Stimulated activated CD4-positive, alpha-beta T cell treated with anti-CD3 and anti-CD28 coated beads, Interleukin-2, amount 100 ng/mL, for 4 hours (primary cell): ENCODE data around the gene CEACAM7.
A peak's percentile ranks its signal among the peaks of the same experiment; 100 is the strongest.
"Not testable (repeated sequence)": the region's sequence is repeated elsewhere in the genome, so short reads cannot be mapped to it uniquely, and the experiment has no call there.

Experiments used
- DNase-seq: peaks from one replicate; pipeline ENCODE4 v3.0.0-alpha.2; 2020; ENCODE audit warnings: low read depth

The CEACAM7 gene

GRCh38 chr19:41688098-41688497 lies at the start of gene CEACAM7:
Gene CEACAM7 (minus strand): TSS chr19:41688270. CDS start chr19:41688165, 105 bp downstream.
- DNase-seq, result no peak

GRCh38 chr19:41735071-41735600 lies 47.1 kb upstream of the CEACAM7 start:
- DNase-seq, result no peak

- DNase-seq, result no peak
Measured at GRCh38 chr19:41734585-41734984, 46.5 kb upstream of the CEACAM7 start.

GRCh38 chr19:41734156-41734555 lies 46.1 kb upstream of the CEACAM7 start:
- no peak for DNase-seq

- no peak for DNase-seq
Measured at GRCh38 chr19:41726493-41726892, 38.4 kb upstream of the CEACAM7 start.

- DNase-seq, result no peak
Measured at GRCh38 chr19:41720103-41720502, 32.0 kb upstream of the CEACAM7 start.

- DNase-seq, result no peak
Measured at GRCh38 chr19:41718761-41719160, 30.7 kb upstream of the CEACAM7 start.

GRCh38 chr19:41714598-41714997 lies 26.5 kb upstream of the CEACAM7 start:
- DNase-seq, result no peak

- no peak for DNase-seq
Measured at GRCh38 chr19:41711376-41712261, 23.5 kb upstream of the CEACAM7 start.

- DNase-seq, result no peak
Measured at GRCh38 chr19:41709951-41710645, 22.0 kb upstream of the CEACAM7 start.

GRCh38 chr19:41709516-41709915 lies 21.4 kb upstream of the CEACAM7 start:
- not testable (repeated sequence) for DNase-seq

GRCh38 chr19:41708481-41708880 lies 20.4 kb upstream of the CEACAM7 start, which contains the start of gene CEACAM5:
Gene CEACAM5 (plus strand): TSS chr19:41708626. CDS start chr19:41708732, 106 bp downstream.
- no peak for DNase-seq

- DNase-seq, result no peak
Measured at GRCh38 chr19:41707871-41708371, 19.9 kb upstream of the CEACAM7 start.

- no peak for DNase-seq
Measured at GRCh38 chr19:41707502-41707812, 19.4 kb upstream of the CEACAM7 start.

GRCh38 chr19:41706741-41707501 lies 18.9 kb upstream of the CEACAM7 start:
- DNase-seq, result peak; percentile 46

- DNase-seq, result no peak
Measured at GRCh38 chr19:41705393-41706174, 17.5 kb upstream of the CEACAM7 start.

- no peak for DNase-seq
Measured at GRCh38 chr19:41703602-41704293, 15.7 kb upstream of the CEACAM7 start.

GRCh38 chr19:41702171-41702651 lies 14.1 kb upstream of the CEACAM7 start:
- no peak for DNase-seq

- no peak for DNase-seq
Measured at GRCh38 chr19:41701401-41702075, 13.5 kb upstream of the CEACAM7 start.
